Heart left ventricle (tissue), 13 donors: ENCODE measurements around the gene ZFYVE19.

Experiments
- CTCF ChIP-seq, 12 donors: fragments of 200-600 bp; sonication (generic) in 4 of 12; IDR thresholded peaks; one replicate each; pipeline versions ENCODE4 v1.5.0 to v1.8.0; 2018 to 2022; ENCODE audit warnings: antibody characterized with exemption in 12 of 12, mild to moderate bottlenecking in 5 of 12
- POLR2A ChIP-seq, 2 donors: fragments of 450-650 bp; IDR thresholded peaks; one replicate each; pipeline ENCODE4 v1.6.1; 2017; ENCODE audit warnings: antibody characterized with exemption in 2 of 2, mild to moderate bottlenecking in 2 of 2, moderate library complexity in 2 of 2
- donor health status: ischemic (EF 13 %, LVEDD 7.1; RV severe dilation, severe dysfunction).
- donor health status: DM: no; HTN: yes; CAD: no.
- donor health status: DM: no; HTN: no; CAD: no.
- donor health status: ischemic (EF 25% LVEDD 6.9; RV normal size, moderate dysfunction).
- donor health status: ischemic (EF 25% LVEDD 5.7; RV mildly dilated, moderate dysfunction).
- donor health status: ischemic (EF 35%, LVEDD 5.7; RV mildly dilated, moderate dysfunction).
- donor health status: nonischemic (EF 11% LVEDD 7.7; RV severe dilation, severe dysfunction).
- donor health status: DM: yes; HTN: yes; CAD: no.
- donor health status: PGD.
- donor health status: ischemic (EF 29% LVEDD 5.4; RV normal size, mild dysfunction).
- donor health status: nonischemic (EF 23%, LVEDD 6.1; RV moderate dilation, normal function).

GRCh38 chr15:40766906-40767837, 39.7 kb upstream of the ZFYVE19 start:
- TF ChIP-seq CTCF (IDR thresholded peaks at IDR 0.05) (no peak), POLR2A (IDR thresholded peaks at IDR 0.05) (no peak)
